C4-2B (cell line): ENCODE measurements around the gene FAM3B.

ENCODE experiments used
- CTCF ChIP-seq: fragments of 450-650 bp; conservative IDR thresholded peaks from 2 replicates; pipeline ENCODE4 v1.5.1; 2017; ENCODE audit warnings: mild to moderate bottlenecking
- ZFX ChIP-seq: fragments of 450-650 bp; IDR thresholded peaks from 2 replicates; pipeline ENCODE4 v1.6.1; 2017

- no peak for TF ChIP-seq CTCF
- no peak for TF ChIP-seq ZFX
These were observed 77.4 kb downstream of the FAM3B start for GRCh38 chr21:41393876-41394465.
